Prostate gland (tissue), 2 donors: Measurements from ENCODE around the gene CLIP3. TPM values are rescaled to one million over a fixed set of nuclear protein-coding genes. Genes with fewer than 3 reads are reported as not detected.

ENCODE experiments used
- DNase-seq: peaks from one replicate; pipeline ENCODE4 v3.0.0-alpha.2; 2019; ENCODE audit warnings: low spot score
- H3K27ac ChIP-seq, 2 donors: fragments of 200-600 bp; sonication (generic); 2 replicates each; pipeline ENCODE4 v1.5.1; 2017 to 2019
- H3K27me3 ChIP-seq: fragments of 200-600 bp; sonication (generic); replicated peaks from 2 replicates; pipeline ENCODE4 v1.5.1; 2019; ENCODE audit not compliant: insufficient read depth
- H3K36me3 ChIP-seq, 2 donors: fragments of 200-600 bp; sonication (generic); 1 replicate in 1 of 2; 2 replicates in 1 of 2; pipeline versions ENCODE4 v1.5.1 to v1.8.1; 2017 to 2019
- H3K4me1 ChIP-seq: fragments of 200-600 bp; sonication (generic); replicated peaks from 2 replicates; pipeline ENCODE4 v1.5.1; 2019
- H3K4me3 ChIP-seq, 2 donors: fragments of 200-600 bp; sonication (generic); 2 replicates each; pipeline ENCODE4 v1.5.1; 2017 to 2019
- H3K9me3 ChIP-seq: fragments of 200-600 bp; sonication (generic); 2 replicates; pipeline ENCODE4 v1.5.1; 2017
- CTCF ChIP-seq, 4 experiments: fragments of 200-600 bp in 2 of 4; fragments of 450-650 bp in 2 of 4; sonication (generic) in 2 of 4; IDR thresholded peaks; 1 replicate in 3 of 4; 2 replicates in 1 of 4; pipeline ENCODE4 v1.5.1; 2016 to 2019; ENCODE audit warnings: antibody characterized with exemption in 4 of 4, mild to moderate bottlenecking in 2 of 4, moderate library complexity in 2 of 4
- POLR2A ChIP-seq: fragments of 450-650 bp; IDR thresholded peaks from one replicate; pipeline ENCODE4 v1.6.1; 2016; ENCODE audit warnings: antibody characterized with exemption, mild to moderate bottlenecking
- POLR2AphosphoS5 ChIP-seq: sonication (generic); formaldehyde crosslinking; IDR thresholded peaks from one replicate; pipeline ENCODE4 v1.6.1; 2017; ENCODE audit warnings: antibody characterized with exemption
- WGBS: methylation state at CpG from one replicate; pipeline ENCODE4 v1.1.5; 2018; 5-methylcytosine and 5-hydroxymethylcytosine counted together
- intact Hi-C: fragments of 100-400 bp; cut with DNase I; formaldehyde crosslinking; loops from one replicate; pipeline ENCODE4 v1.14.2; 2022
- total RNA-seq, 2 donors: library from RNA; depleted of rRNA; stranded (reverse); fragments of >200 nt; gene quantifications; one replicate each; pipeline ENCODE4 v1.1.0, GENCODE V29; 2016

The CLIP3 gene
- total RNA-seq, 2 donors from 2014 or later: 7.4 to 31.2 TPM

- intact Hi-C loops: no loop called here
- no peak overlapping the region for H3K27ac ChIP-seq
- no peaks in the 10 kb centered on the region for H3K9me3 ChIP-seq
- 33% methylated on average over 8 of the region's 8 CpGs for WGBS
- no peaks in the 10 kb centered on the region for H3K36me3 ChIP-seq
- no peak overlapping the region for H3K4me3 ChIP-seq
- TF ChIP-seq POLR2A (no peak), POLR2AphosphoS5 (no peak), CTCF (IDR thresholded peaks at IDR 0.05) (no peak)
- DNase-seq: no peak
- H3K27me3 ChIP-seq: no peaks in the 10 kb centered on the region
- no peaks in the 10 kb centered on the region for H3K4me1 ChIP-seq
These were observed 59.2 kb downstream of the CLIP3 start for GRCh38 chr19:35973487-35973886.

- Histone ChIP-seq H3K4me3 (no peak overlapping the region), H3K27ac (no peak overlapping the region), H3K9me3 (no peaks in the 10 kb centered on the region), H3K4me1 (no peaks in the 10 kb centered on the region), H3K36me3 (no peaks in the 10 kb centered on the region), H3K27me3 (no peaks in the 10 kb centered on the region)
- DNase-seq: no peak
- TF ChIP-seq POLR2A (no peak), POLR2AphosphoS5 (no peak)
- 83% methylated on average over 3 of the region's 3 CpGs for WGBS
- intact Hi-C loops: no loop called here
These were observed 65.9 kb downstream of the CLIP3 start for GRCh38 chr19:35966771-35967170.

Other genes with a start within 250 kb of the CLIP3 start
- gene PRODH2, start 220.0 kb downstream of the CLIP3 start, total RNA-seq: not detected
- under 1 TPM in 1 of 2 donors, not detected in 1; 0.23 TPM for gene NPHS1, start 180.4 kb downstream of the CLIP3 start, total RNA-seq
- 1 to 10 TPM in 1 of 2 donors, not detected in 1; 1.2 TPM for gene KIRREL2, start 176.0 kb downstream of the CLIP3 start, total RNA-seq
- 10 to 100 TPM in 1 of 2 donors, 1 to 10 TPM in 1; 3.6 to 38.0 TPM for gene APLP1, start 164.3 kb downstream of the CLIP3 start, total RNA-seq
- gene NFKBID, start 132.3 kb downstream of the CLIP3 start, total RNA-seq: 10 to 100 TPM in 1 of 2 donors, 1 to 10 TPM in 1; 5.6 to 10.8 TPM
- gene HCST, start 130.3 kb downstream of the CLIP3 start, total RNA-seq: 1 to 10 TPM in 1 of 2 donors, not detected in 1; 4.9 TPM
- 10 to 100 TPM; 30.6 to 60.7 TPM for gene TYROBP, start 124.6 kb downstream of the CLIP3 start, total RNA-seq
- 10 to 100 TPM; 21.7 to 32.3 TPM for gene LRFN3, start 96.5 kb downstream of the CLIP3 start, total RNA-seq
- 10 to 100 TPM; 32.4 to 75.1 TPM for gene SDHAF1, start 37.7 kb downstream of the CLIP3 start, total RNA-seq
- 10 to 100 TPM; 14.2 to 41.1 TPM for gene SYNE4, start 24.1 kb downstream of the CLIP3 start, total RNA-seq
- gene ALKBH6, start 18.7 kb downstream of the CLIP3 start, total RNA-seq: 10 to 100 TPM; 42.0 to 49.0 TPM
- gene THAP8, start 21.4 kb upstream of the CLIP3 start, total RNA-seq: 10 to 100 TPM; 12.0 to 21.9 TPM
- gene WDR62, start 22.0 kb upstream of the CLIP3 start, total RNA-seq: 10 to 100 TPM in 1 of 2 donors, under 1 TPM in 1; 0.64 to 28.6 TPM
- not detected for gene OVOL3, start 78.3 kb upstream of the CLIP3 start, total RNA-seq
- 10 to 100 TPM; 45.6 to 56.7 TPM for gene POLR2I, start 82.0 kb upstream of the CLIP3 start, total RNA-seq
- gene TBCB, start 82.6 kb upstream of the CLIP3 start, total RNA-seq: 100 to 1,000 TPM; 119 to 212 TPM
- gene CAPNS1, start 107.2 kb upstream of the CLIP3 start, total RNA-seq: 100 to 1,000 TPM; 168 to 196 TPM
- 10 to 100 TPM in 1 of 2 donors, 1 to 10 TPM in 1; 6.5 to 28.8 TPM for gene COX7A1, start 119.6 kb upstream of the CLIP3 start, total RNA-seq
- gene ZNF565, start 181.8 kb upstream of the CLIP3 start, total RNA-seq: 1 to 10 TPM; 3.6 to 6.4 TPM
- gene ZNF146, start 182.2 kb upstream of the CLIP3 start, total RNA-seq: 10 to 100 TPM; 46.9 to 83.6 TPM